Spleen (tissue), 7 donors: ENCODE measurements around the gene DNAH12.

Experiments
- POLR2A ChIP-seq, 3 donors: fragments of 450-650 bp; IDR thresholded peaks; one replicate each; pipeline ENCODE4 v1.5.1; 2017; ENCODE audit warnings: antibody characterized with exemption in 3 of 3, mild to moderate bottlenecking in 1 of 3
- TF ChIP-seq, protein P1 (sequence below), 11 experiments: fragments of 200-600 bp in 7 of 11; fragments of 450-650 bp in 4 of 11; sonication (generic) in 4 of 11; IDR thresholded peaks in 8 of 11; conservative IDR thresholded peaks in 3 of 11; 1 replicate in 7 of 11; 2 replicates in 4 of 11; pipeline versions ENCODE4 v1.4.0 to v1.8.0; 2016 to 2021; ENCODE audit warnings: antibody characterized with exemption in 11 of 11, inconsistent platforms in 4 of 11, mild to moderate bottlenecking in 1 of 11
- donor health status: DM: no; HTN: no; CAD: no; lungs with moderate emphysema.
- donor health status: DM: no; HTN: no; CAD: no.
- donor health status: DM: no; HTN: no; CAD: no.

DNA sequence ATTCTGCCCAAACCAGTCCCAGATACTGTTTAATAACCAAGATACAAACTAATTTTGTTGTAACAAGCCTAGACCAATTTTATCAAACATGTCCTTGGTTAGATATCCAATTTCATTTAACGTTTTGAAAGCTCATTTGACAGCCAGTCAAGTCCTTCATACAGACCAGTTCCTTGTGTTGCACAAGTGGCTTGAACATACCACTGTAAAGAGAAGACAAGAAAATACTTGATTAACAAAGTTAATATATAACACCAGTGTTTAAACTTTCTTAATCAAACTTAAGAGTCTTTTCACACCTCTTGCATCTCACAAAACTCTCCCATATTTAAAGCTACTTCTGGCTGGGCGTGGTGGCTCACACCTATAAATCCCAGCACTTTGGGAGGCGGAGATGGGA is 28.0 kb upstream of the DNAH12 start:
- TF ChIP-seq, protein P1, sequence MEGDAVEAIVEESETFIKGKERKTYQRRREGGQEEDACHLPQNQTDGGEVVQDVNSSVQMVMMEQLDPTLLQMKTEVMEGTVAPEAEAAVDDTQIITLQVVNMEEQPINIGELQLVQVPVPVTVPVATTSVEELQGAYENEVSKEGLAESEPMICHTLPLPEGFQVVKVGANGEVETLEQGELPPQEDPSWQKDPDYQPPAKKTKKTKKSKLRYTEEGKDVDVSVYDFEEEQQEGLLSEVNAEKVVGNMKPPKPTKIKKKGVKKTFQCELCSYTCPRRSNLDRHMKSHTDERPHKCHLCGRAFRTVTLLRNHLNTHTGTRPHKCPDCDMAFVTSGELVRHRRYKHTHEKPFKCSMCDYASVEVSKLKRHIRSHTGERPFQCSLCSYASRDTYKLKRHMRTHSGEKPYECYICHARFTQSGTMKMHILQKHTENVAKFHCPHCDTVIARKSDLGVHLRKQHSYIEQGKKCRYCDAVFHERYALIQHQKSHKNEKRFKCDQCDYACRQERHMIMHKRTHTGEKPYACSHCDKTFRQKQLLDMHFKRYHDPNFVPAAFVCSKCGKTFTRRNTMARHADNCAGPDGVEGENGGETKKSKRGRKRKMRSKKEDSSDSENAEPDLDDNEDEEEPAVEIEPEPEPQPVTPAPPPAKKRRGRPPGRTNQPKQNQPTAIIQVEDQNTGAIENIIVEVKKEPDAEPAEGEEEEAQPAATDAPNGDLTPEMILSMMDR (IDR thresholded peaks at IDR 0.05 in 8 of 11, conservative IDR thresholded peaks at IDR 0.05 in 3 of 11): no peak
- TF ChIP-seq POLR2A (IDR thresholded peaks at IDR 0.05): no peak
